ENCODE data around the gene THAP2.

THAP2 gene

DNA sequence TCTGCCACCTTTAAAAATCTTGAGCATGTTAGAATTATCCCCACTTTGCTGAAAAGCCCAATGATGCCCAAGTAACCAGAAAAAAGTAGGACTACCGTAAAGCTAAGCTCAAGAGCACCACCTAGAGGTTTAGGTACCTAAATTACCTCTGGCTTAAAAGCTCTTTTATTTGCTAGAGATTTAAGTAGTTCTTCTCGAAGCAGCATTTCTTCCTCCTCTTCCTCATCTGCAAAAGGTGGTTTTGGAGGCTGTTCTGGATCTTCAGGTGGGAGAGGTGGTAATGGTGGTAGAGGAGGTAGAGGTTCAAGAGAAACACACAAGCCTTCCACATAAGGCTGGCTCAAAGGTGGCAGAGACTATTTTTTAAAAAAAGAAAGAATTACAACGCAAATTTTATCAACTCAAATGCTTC is 27.4 kb upstream of the THAP2 start:
- H3K4me3 ChIP-seq (ENCODE audit: low read depth, low read length): no peak overlapping the region
- TF ChIP-seq, protein P1, sequence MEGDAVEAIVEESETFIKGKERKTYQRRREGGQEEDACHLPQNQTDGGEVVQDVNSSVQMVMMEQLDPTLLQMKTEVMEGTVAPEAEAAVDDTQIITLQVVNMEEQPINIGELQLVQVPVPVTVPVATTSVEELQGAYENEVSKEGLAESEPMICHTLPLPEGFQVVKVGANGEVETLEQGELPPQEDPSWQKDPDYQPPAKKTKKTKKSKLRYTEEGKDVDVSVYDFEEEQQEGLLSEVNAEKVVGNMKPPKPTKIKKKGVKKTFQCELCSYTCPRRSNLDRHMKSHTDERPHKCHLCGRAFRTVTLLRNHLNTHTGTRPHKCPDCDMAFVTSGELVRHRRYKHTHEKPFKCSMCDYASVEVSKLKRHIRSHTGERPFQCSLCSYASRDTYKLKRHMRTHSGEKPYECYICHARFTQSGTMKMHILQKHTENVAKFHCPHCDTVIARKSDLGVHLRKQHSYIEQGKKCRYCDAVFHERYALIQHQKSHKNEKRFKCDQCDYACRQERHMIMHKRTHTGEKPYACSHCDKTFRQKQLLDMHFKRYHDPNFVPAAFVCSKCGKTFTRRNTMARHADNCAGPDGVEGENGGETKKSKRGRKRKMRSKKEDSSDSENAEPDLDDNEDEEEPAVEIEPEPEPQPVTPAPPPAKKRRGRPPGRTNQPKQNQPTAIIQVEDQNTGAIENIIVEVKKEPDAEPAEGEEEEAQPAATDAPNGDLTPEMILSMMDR (IDR thresholded peaks at IDR 0.05; ENCODE audit: insufficient read depth, low read depth, low read length, missing control alignments): peak; percentile 69
- peak; percentile 68 for DNase-seq (ENCODE audit: low read depth)

DNA sequence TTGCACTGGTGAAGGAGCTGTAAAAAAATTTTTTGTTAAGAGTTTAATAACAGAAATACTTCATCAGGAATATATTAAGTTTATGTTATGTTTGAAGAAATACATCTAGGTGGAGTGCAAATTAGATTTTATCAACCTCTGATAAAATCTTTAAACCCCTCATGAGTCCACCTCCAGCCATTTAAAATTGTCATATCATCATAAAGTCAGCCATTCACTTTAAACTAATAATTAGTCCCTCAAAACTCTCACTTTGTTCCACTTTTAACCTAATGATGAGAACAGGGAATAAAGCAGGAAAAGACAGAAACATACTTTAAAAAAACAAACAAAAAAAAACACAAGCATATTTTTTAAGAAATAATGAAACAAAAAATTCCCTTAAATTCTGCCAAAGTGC is 25.6 kb upstream of the THAP2 start:
- no peak for DNase-seq (ENCODE audit: low read depth)
- TF ChIP-seq, protein P1 (IDR thresholded peaks at IDR 0.05; ENCODE audit: insufficient read depth, low read depth, low read length, missing control alignments): no peak
- no peak overlapping the region for H3K4me3 ChIP-seq (ENCODE audit: low read depth, low read length)

DNA sequence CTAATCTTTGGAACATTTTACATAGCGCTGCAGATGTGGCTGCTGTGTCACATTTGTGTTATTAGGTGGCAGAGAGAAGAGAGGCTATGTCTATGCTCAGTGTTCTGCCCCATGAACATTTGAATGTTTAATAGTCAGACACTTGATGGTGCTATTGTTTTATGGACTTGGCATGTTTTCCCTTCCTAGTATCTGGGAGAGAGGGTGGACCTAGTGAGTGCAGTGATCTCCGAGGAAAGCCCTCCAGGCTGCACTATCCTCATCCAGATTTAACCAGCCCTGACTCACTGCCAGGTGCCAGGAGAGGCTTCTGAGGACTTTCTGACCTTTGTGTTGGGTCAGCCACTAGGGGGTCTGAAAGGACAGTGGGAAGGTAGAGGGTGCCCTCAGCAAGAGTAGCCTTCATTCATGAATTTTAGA is 24.8 kb upstream of the THAP2 start:
- peak; percentile 26 for DNase-seq (ENCODE audit: low read depth)
- TF ChIP-seq, protein P1 (IDR thresholded peaks at IDR 0.05; ENCODE audit: insufficient read depth, low read depth, low read length, missing control alignments): peak; percentile 32
- no peak overlapping the region for H3K4me3 ChIP-seq (ENCODE audit: low read depth, low read length)

DNA sequence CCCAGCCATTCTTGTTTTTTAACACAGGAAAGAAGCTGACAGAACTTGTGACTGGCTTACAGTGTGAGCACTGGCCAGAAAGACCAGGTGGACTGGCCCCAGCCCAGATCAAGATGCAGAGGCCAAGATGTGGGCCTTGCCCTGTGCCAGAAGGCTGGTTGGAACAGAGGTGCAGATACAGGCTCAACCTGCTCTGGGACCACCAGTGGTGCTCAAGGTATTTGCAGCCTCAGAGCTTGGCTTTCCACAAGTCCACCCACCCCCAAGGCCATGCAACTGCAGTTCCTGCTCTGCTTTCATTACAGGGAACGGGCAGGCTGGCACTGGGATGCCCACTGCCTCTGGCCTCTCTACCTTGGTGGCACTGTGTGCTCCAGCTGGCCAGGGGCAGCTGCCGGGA is 23.8 kb upstream of the THAP2 start:
- no peak overlapping the region for H3K4me3 ChIP-seq (ENCODE audit: low read depth, low read length)
- TF ChIP-seq, protein P1 (IDR thresholded peaks at IDR 0.05; ENCODE audit: insufficient read depth, low read depth, low read length, missing control alignments): no peak

DNA sequence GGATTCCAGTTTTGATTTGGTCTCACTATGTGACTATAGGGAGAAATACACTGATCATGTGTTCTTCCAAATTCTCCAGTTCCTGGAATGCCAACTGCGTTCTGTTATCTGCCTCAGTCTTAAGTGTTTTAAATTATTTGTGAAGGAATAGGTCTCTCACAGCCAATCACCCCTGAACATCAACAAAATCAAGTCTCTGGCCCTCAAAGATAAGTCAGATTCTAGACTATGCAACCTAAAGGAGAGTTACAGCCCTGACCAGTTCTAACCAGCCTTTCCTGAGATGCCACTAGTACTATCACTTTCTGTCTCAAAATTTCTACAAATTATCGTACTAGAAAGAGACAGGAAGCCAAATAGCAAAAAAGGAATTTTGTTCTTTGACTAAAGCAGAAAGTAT is 22.7 kb upstream of the THAP2 start:
- no peak overlapping the region for H3K4me3 ChIP-seq (ENCODE audit: low read depth, low read length)
- TF ChIP-seq, protein P1 (IDR thresholded peaks at IDR 0.05; ENCODE audit: insufficient read depth, low read depth, low read length, missing control alignments): no peak
- DNase-seq (ENCODE audit: low read depth): no peak

More for the DNA sequence above, 23.8 kb upstream of the THAP2 start:
- no peak for DNase-seq (ENCODE audit: low read depth)

DNA sequence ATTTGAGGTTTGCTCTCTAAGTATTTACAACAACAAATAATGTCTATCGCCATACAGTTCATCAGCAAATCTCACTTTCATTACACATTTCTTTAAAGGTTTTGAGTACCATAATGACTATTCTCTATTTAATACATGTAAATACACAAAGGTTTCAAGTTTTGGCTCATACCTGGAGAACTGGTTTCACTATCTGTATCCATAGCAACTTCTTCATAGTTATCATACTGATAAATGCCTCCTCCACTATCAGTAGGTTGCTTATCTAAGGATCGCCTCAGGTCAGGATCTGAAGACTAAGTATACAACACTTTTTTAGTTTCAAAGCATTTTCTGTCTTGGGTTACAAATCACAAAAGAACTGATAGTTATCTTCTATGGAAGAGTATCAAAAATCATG is 21.8 kb upstream of the THAP2 start:
- H3K4me3 ChIP-seq (ENCODE audit: low read depth, low read length): no peak overlapping the region
- DNase-seq (ENCODE audit: low read depth): peak; percentile 30
- TF ChIP-seq, protein P1 (IDR thresholded peaks at IDR 0.05; ENCODE audit: insufficient read depth, low read depth, low read length, missing control alignments): no peak

DNA sequence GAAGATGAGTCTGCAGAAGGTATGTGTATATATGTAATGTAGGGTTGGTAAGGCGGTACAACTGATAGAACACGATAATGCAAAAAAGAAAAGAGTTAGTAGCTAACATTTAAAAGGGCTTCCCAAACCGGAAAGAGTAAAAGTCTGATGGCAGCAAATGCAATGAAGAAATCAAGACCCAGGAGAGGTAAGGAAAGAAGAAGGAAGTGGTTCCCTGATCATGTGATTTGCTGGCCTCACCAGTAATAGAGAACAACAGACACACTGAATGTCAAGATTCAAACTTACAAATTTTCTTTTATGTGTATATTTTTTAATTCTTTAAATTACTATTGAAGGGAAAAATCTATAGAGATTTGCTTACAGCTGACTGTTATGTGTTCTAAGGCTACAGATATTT is 18.8 kb upstream of the THAP2 start:
- TF ChIP-seq, protein P1 (IDR thresholded peaks at IDR 0.05; ENCODE audit: insufficient read depth, low read depth, low read length, missing control alignments): no peak
- DNase-seq (ENCODE audit: low read depth): no peak
- H3K4me3 ChIP-seq (ENCODE audit: low read depth, low read length): no peak overlapping the region

All from GM12865 (cell line).